ENCODE results near the gene CBARP.

DNA sequence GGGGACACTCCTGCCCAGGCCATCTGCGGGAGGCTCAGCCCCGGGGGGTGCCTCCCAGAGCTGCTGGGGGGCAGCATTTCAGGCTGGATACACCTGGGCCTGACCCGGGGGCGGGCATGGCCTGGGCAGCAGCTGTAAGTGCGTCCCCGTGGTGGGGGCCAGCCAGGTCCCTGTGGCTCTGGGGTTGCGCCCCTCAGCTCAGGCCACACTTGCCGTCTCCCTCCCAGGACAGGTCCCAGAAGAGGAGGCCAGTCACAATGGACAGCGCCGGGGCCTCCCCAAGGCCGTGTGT, 11.6 kb downstream of the CBARP start:
- TF ChIP-seq MXI1 (IDR thresholded peaks at IDR 0.05; ENCODE audit: borderline replicate concordance, low read depth, low read length), result no peak
- no peak for TF ChIP-seq CEBPB (IDR thresholded peaks at IDR 0.05; ENCODE audit: low read depth, low read length)
- no peak for TF ChIP-seq CTCF (conservative IDR thresholded peaks at IDR 0.05; ENCODE audit: low read depth, low read length)
- no peak for TF ChIP-seq NFE2L2 (IDR thresholded peaks at IDR 0.05; ENCODE audit: low read depth, low read length)
- no peak for TF ChIP-seq POLR2A (IDR thresholded peaks at IDR 0.05; ENCODE audit: low read depth, low read length)
- TF ChIP-seq MAZ (IDR thresholded peaks at IDR 0.05; ENCODE audit: borderline replicate concordance, low read depth, low read length), result no peak
